ENCODE measurements around the gene TP53TG3D.
"Not testable (repeated sequence)": the region's sequence is repeated elsewhere in the genome, so short reads cannot be mapped to it uniquely, and the experiment has no call there.

The TP53TG3D gene

DNA sequence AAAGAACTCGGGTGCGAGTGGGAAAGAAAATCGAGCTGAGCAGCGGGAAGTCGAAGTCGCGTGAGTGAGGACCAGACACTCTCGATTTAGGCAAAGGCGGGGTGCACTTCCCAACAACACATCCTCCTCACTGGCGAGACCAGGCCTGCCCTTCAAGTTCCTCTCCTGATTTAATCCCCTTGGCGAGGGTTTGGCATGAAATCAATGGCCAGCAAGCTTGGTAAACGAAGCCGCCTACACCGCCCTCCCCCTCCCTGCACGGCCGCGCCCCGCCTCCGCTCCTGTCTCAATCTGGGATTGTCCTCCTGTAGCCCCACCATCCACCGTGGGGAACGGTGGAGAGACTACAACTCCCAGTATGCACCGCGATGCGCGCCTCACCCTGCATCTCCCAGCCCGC is at the start of gene TP53TG3D:
Gene TP53TG3D (plus strand): TSS at position 301 of the 400 bp plus-strand sequence. CDS start 68 bp downstream, at position 369.
- in situ Hi-C loops (cut with MboI; ENCODE audit: low sequenced_read_pairs): not testable (repeated sequence)

DNA sequence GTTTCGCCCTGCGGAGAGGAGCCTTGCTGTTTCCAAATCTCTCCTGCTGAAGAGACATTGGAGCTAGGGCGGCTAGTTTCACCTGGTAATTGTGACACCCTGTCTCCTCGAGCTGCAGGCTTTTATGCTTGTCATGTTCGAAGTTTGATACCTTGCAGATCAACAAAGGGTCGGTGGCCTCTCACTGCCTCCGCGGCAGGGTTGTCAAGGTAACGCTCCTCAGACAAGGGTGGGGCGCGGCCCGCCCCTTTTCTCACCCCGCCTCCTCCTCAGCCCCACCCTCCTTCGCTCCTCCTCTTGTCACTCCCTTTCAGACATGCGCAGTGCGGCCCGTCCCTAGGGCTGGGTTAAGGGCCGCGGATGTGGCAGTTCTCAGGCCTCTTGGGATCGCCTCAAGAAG is 421 bp downstream of the TP53TG3D start:
- in situ Hi-C loops (cut with MboI; ENCODE audit: low sequenced_read_pairs): not testable (repeated sequence)

DNA sequence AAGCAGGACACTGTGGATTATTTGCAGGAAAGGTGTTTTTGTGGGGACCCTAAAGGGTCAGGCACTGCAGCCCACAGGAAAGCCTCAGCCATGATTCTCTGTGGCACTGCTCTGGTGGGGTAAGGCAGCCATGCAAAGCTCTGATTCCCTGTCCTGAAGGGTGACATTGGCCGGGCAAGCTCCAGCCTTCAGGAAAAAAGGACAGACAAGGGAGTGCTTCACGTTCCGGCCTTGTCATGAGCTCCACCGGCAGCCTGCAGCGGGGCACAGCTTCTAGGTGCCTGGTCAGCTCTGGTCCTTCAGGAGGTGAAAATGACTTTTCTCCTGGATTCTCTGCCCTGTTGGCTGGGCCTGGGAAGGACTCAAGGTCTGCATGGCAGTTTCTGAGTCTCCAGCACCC is 8.4 kb downstream of the TP53TG3D start:
- in situ Hi-C loops (cut with MboI; ENCODE audit: low sequenced_read_pairs): not testable (repeated sequence)

DNA sequence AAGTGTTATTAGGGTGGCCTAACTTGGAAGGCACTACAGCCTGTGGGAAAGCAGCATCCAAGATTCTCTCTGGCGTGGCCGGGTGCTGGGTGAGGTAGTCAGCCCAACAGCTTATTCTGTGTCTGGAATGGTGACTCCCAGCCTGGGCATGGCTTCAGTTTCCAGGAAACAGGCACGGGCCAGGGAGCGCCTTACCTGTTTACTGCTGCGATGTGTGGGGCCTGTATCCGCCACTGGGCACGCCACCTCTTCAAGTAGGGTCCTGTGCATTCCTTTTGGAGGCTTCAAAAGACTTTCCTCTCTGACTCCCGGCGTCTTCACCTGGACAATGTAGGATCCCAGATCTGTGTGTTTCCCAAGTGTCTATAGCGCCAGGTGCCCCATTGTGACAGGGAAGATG is 10.5 kb downstream of the TP53TG3D start:
- in situ Hi-C loops (cut with MboI; ENCODE audit: low sequenced_read_pairs): not testable (repeated sequence)

GRCh38 chr16:32281910-32282309 is 28.8 kb downstream of the TP53TG3D start:
- in situ Hi-C loops (cut with MboI; ENCODE audit: low sequenced_read_pairs): not testable (repeated sequence)

- in situ Hi-C loops (cut with MboI; ENCODE audit: low sequenced_read_pairs): not testable (repeated sequence)
These were observed 29.9 kb downstream of the TP53TG3D start for GRCh38 chr16:32283024-32283423.

- in situ Hi-C loops (cut with MboI; ENCODE audit: low sequenced_read_pairs): not testable (repeated sequence)
These were observed 30.9 kb downstream of the TP53TG3D start for GRCh38 chr16:32283917-32284495.

DNA sequence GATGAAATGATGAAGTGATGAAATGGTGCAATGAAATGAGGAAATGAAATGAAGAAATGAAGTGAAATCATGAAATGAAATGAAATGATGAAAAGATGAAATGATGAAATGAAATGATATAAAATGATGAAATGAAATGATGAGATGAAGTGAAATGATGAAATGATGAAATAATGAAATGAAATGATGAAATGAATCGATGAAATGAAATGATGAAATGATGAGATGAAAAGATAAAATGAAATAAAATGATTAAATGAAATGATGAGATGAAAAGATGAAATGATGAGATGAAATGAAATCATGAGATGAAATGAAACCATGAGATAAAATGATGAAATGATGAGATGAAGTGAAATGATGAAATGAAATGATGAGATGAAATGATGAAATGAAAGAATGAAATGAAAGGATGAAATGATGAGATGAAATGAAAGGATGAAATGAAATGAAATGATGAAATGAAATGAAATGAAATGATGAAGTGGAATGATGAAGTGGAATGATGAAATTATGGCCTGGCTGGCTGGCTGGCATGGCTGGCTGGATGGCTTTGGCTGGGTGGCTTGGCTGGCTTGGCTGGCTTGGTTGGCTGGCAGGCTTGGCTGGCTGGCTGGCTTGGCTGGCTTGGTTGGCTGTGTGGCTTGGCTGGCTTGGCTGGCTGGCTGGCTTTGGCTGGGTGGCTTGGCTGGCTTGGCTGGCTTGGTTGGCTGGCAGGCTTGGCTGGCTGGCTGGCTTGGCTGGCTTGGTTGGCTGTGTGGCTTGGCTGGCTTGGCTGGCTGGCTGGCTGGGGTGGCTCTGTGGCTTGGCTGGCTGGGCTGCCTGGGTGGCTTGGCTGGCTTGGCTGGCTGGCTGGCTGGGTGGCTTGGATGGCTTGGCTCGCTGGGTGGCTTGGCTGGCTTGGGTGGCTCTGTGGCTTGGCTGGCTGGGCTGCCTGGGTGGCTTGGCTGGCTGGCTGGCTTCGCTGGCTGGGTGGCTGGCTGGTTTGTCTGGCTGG is 32.0 kb downstream of the TP53TG3D start:
- in situ Hi-C loops (cut with MboI; ENCODE audit: low sequenced_read_pairs): not testable (repeated sequence)

DNA sequence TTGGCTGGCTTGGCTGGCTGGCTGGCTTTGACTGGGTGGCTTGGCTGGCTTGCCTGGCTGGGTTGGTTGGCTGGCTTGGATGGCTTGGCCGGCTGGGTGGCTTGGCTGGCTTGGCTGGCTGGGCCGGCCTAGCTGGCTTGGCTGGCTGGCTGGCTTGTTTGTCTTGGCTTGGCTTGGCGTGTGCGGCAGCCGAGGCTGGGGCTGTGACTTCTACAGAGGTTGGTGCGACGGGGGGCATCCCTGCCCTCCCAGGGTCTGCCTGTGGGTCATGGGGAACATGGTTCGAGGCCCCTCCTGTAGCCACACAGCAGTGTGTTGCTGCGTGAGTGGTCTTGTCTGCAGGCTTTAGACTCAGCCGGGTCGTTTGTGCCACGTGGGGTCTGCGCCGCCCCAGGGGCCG is 33.1 kb downstream of the TP53TG3D start:
- in situ Hi-C loops (cut with MboI; ENCODE audit: low sequenced_read_pairs): not testable (repeated sequence)

GRCh38 chr16:32287743-32288142 is 34.7 kb downstream of the TP53TG3D start:
- in situ Hi-C loops (cut with MboI; ENCODE audit: low sequenced_read_pairs): not testable (repeated sequence)

DNA sequence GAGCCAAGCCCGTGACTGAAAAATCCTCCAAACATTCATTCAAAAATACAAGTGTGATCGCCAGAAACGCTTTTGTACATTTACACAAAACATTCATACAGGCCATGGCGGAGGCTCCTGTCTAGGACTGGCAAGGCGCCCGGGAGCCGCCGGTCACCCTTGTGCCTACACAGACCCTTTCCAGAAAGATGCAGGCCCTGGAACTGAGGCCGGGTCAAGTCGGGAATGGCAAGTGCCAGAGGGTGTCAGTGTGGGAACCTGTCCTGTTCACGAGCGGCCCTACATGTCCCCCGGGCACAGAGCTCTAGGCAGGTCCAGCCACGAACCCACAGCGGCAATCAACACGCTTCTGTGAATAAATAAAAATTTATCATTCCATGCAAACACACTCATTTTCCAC is 36.1 kb downstream of the TP53TG3D start:
- in situ Hi-C loops (cut with MboI; ENCODE audit: low sequenced_read_pairs): not testable (repeated sequence)

DNA sequence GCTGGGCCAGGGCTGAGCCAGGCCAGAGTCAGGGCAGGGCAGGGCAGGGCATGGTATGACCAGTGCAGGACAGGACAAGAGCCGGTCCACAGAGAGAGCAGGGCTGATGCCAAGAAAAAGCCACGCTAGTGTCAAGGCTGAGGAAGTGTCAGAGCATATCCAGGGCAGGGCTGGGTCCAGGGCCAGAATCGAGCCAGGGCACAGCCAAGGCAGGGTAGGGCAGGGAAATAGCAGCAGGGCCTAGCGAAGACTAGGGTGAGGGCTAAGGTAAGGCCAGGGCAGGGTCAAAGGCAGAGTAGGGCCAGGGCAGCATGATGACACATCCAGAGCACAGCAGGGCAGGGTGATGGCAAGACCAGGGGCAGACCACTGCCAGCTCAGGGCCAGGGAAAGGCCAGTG is 49.7 kb downstream of the TP53TG3D start:
- in situ Hi-C loops (cut with MboI; ENCODE audit: low sequenced_read_pairs): not testable (repeated sequence)
